A549 (cell line): Measurements from ENCODE around the gene MAN1C1. TPM values are rescaled to one million over a fixed set of nuclear protein-coding genes. Genes with fewer than 3 reads are reported as not detected.

Experiments
- ATAC-seq, 2 experiments: fragments of 200-7000 bp in 1 of 2; fragments of >200 bp in 1 of 2; cut with Nextera tagmentation in 1 of 2; cut with Tn5 transposase in 1 of 2; 3 replicates each; pipeline versions ENCODE4 v1.8.0 to v1.9.1; 2018 to 2020; ENCODE audit warnings: mild to moderate bottlenecking in 1 of 2, moderate library complexity in 1 of 2
- CTCF ChIA-PET: fragments of 300-600 bp; sonication (Branson Sonifier 250); formaldehyde crosslinking; extraction: SDS; loops from one replicate; lab custom pipeline; 2021; ENCODE audit warnings: antibody characterized with exemption, inconsistent platforms; lab: Yijun Ruan, JAX
- POLR2A ChIA-PET: fragments of 350-600 bp; formaldehyde crosslinking; extraction: SDS; loops from one replicate; lab custom pipeline; 2021; ENCODE audit warnings: antibody characterized with exemption, inconsistent platforms; lab: Yijun Ruan, JAX
- DNase-seq, 2 experiments: peaks; one replicate each; pipeline versions ENCODE4 v3.0.0 to v3.0.0-alpha.2; 2011 to 2016; ENCODE audit warnings: low read depth in 1 of 2, low spot score in 1 of 2
- FAIRE-seq: peaks from 2 replicates; lab custom pipeline; 2011; peaks lifted over from hg19 to GRCh38; lab: Jason Lieb, UNC
- H3K27ac ChIP-seq, 2 experiments: fragments of >200 bp; sonication (Bioruptor Twin); formaldehyde crosslinking; 3 replicates each; pipeline ENCODE4 v1.5.1; 2016 to 2017
- H3K4me1 ChIP-seq: fragments of >200 bp; sonication (Bioruptor Twin); formaldehyde crosslinking; 3 replicates; pipeline ENCODE4 v1.6.1; 2016
- H3K4me2 ChIP-seq: fragments of >200 bp; sonication (Bioruptor Twin); formaldehyde crosslinking; 3 replicates; pipeline ENCODE4 v1.6.1; 2016
- H3K4me3 ChIP-seq: fragments of >200 bp; sonication (Bioruptor Twin); formaldehyde crosslinking; 3 replicates; pipeline ENCODE4 v1.5.1; 2016
- H3K9me3 ChIP-seq: fragments of >200 bp; sonication (Bioruptor Twin); formaldehyde crosslinking; 3 replicates; pipeline ENCODE4 v1.6.1; 2016
- CHD2 ChIP-seq: fragments of 150-350 bp; IDR thresholded peaks from 2 replicates; pipeline ENCODE4 v1.6.1; 2014; ENCODE audit warnings: low read length; ENCODE audit not compliant: partially characterized antibody
- CHD4 ChIP-seq: fragments of 200-600 bp; sonication (generic); IDR thresholded peaks from 2 replicates; pipeline ENCODE4 v1.6.1; 2016; ENCODE audit warnings: antibody characterized with exemption, mild to moderate bottlenecking, borderline replicate concordance
- EHF ChIP-seq: fragments of 250-450 bp; sonication (Bioruptor Pico); IDR thresholded peaks from 2 replicates; pipeline ENCODE4 v1.5.0; 2020; ENCODE audit warnings: mild to moderate bottlenecking
- FOSB ChIP-seq: fragments of 250-450 bp; sonication (Bioruptor Pico); IDR thresholded peaks from 2 replicates; pipeline ENCODE4 v1.5.0; 2020; ENCODE audit warnings: mild to moderate bottlenecking, moderate library complexity
- HEYL ChIP-seq: fragments of 250-450 bp; sonication (Bioruptor Pico); IDR thresholded peaks from 2 replicates; pipeline ENCODE4 v1.8.0; 2021; ENCODE audit warnings: mild to moderate bottlenecking, moderate library complexity
- HOXB5 ChIP-seq: fragments of 250-450 bp; sonication (Bioruptor Pico); IDR thresholded peaks from 2 replicates; pipeline ENCODE4 v1.5.0; 2020; ENCODE audit warnings: mild to moderate bottlenecking, moderate library complexity
- JUN ChIP-seq, 2 experiments: fragments of >200 bp; sonication (Bioruptor Twin); formaldehyde crosslinking; IDR thresholded peaks; 2 replicates in 1 of 2; 3 replicates in 1 of 2; pipeline ENCODE4 v1.6.1; 2016 to 2017
- KDM1A ChIP-seq: fragments of 200-600 bp; sonication (generic); IDR thresholded peaks from 2 replicates; pipeline ENCODE4 v1.6.1; 2016; ENCODE audit warnings: low read depth, mild to moderate bottlenecking
- MAZ ChIP-seq: fragments of 150-350 bp; IDR thresholded peaks from 2 replicates; pipeline ENCODE4 v1.6.1; 2014; ENCODE audit warnings: antibody characterized with exemption, low read depth, low read length, borderline replicate concordance
- MYC ChIP-seq: IDR thresholded peaks from 2 replicates; pipeline ENCODE4 v1.6.1; 2012; ENCODE audit warnings: mild to moderate bottlenecking, inconsistent platforms, low read length, improper control_type of control experiment, borderline replicate concordance
- NR3C1 ChIP-seq: fragments of >200 bp; sonication (Bioruptor Twin); formaldehyde crosslinking; IDR thresholded peaks from 3 replicates; pipeline ENCODE4 v1.6.1; 2017
- PHF8 ChIP-seq: fragments of 200-600 bp; sonication (generic); IDR thresholded peaks from 2 replicates; pipeline ENCODE4 v1.6.1; 2016; ENCODE audit warnings: low read depth, mild to moderate bottlenecking, antibody characterized with exemption, moderate library complexity, borderline replicate concordance
- POLR2AphosphoS2 ChIP-seq: conservative IDR thresholded peaks from 2 replicates; pipeline ENCODE4 v1.6.1; 2012; ENCODE audit warnings: low read length, improper control_type of control experiment, inconsistent platforms
- RAD21 ChIP-seq, 2 experiments: fragments of >200 bp in 1 of 2; sonication (Bioruptor Twin) in 1 of 2; formaldehyde crosslinking in 1 of 2; IDR thresholded peaks in 1 of 2; conservative IDR thresholded peaks in 1 of 2; 2 replicates in 1 of 2; 3 replicates in 1 of 2; pipeline ENCODE4 v1.6.1; 2012 to 2018; ENCODE audit warnings: inconsistent platforms in 1 of 2
- RNF2 ChIP-seq: fragments of 200-600 bp; sonication (generic); IDR thresholded peaks from 2 replicates; pipeline ENCODE4 v1.6.1; 2016; ENCODE audit warnings: low read depth, mild to moderate bottlenecking, antibody characterized with exemption, moderate library complexity, borderline replicate concordance
- SMC3 ChIP-seq: fragments of >200 bp; sonication (Bioruptor Twin); formaldehyde crosslinking; IDR thresholded peaks from 3 replicates; pipeline ENCODE4 v1.6.1; 2018; ENCODE audit warnings: inconsistent platforms
- SREBF2 ChIP-seq: fragments of 450-650 bp; IDR thresholded peaks from 2 replicates; pipeline ENCODE4 v1.6.1; 2014; ENCODE audit warnings: mild to moderate bottlenecking, moderate library complexity
- ZFP36 ChIP-seq: fragments of 450-650 bp; IDR thresholded peaks from 2 replicates; pipeline ENCODE4 v1.6.1; 2014; ENCODE audit warnings: borderline replicate concordance; ENCODE audit not compliant: partially characterized antibody
- ZSCAN20 ChIP-seq: fragments of 250-450 bp; sonication (Bioruptor Pico); IDR thresholded peaks from 2 replicates; pipeline ENCODE4 v1.8.0; 2022; ENCODE audit warnings: mild to moderate bottlenecking, moderate library complexity
- WGBS: methylation state at CpG from one replicate; pipeline ENCODE4 v1.1.6; 2017; ENCODE audit errors: missing lambda C conversion rate; 5-methylcytosine and 5-hydroxymethylcytosine counted together
- polyA plus RNA-seq, 4 experiments: library from polyadenylated mRNA; depleted of rRNA in 3 of 4; stranded (reverse); fragments of >200 nt; fragmentation: RNase III in 1 of 4; extraction: RNeasy Plus Mini Kit Qiagen cat#74134 plus additional on column Dnase treatment in 1 of 4; gene quantifications; 2 replicates in 3 of 4; 3 replicates in 1 of 4; pipeline ENCODE4 v1.2.3, GENCODE V29; 2011 to 2017
- TF ChIP-seq, protein P1 (sequence below): fragments of >200 bp; sonication (Bioruptor Twin); formaldehyde crosslinking; IDR thresholded peaks from 2 replicates; pipeline ENCODE4 v1.6.1; 2016
- TF ChIP-seq, protein P2 (sequence below): fragments of >200 bp; sonication (Bioruptor Twin); formaldehyde crosslinking; IDR thresholded peaks from 3 replicates; pipeline ENCODE4 v1.6.1; 2016
- TF ChIP-seq, protein P3 (sequence below): fragments of 250-450 bp; sonication (Bioruptor Pico); IDR thresholded peaks from 2 replicates; pipeline ENCODE4 v1.5.0; 2020; ENCODE audit warnings: low read depth, mild to moderate bottlenecking, moderate library complexity
- TF ChIP-seq, protein P4 (sequence below): IDR thresholded peaks from 2 replicates; pipeline ENCODE4 v1.6.1; 2012; ENCODE audit warnings: low read depth, borderline replicate concordance
- TF ChIP-seq, protein P5 (sequence below): fragments of 200-600 bp; sonication (generic); IDR thresholded peaks from 2 replicates; pipeline ENCODE4 v1.6.1; 2016; ENCODE audit warnings: antibody characterized with exemption, mild to moderate bottlenecking, moderate library complexity

MAN1C1 gene
- polyA plus RNA-seq, 2 of the 4 experiments (the other 2 are of a cell fraction): 0.22 to 0.27 TPM

DNA sequence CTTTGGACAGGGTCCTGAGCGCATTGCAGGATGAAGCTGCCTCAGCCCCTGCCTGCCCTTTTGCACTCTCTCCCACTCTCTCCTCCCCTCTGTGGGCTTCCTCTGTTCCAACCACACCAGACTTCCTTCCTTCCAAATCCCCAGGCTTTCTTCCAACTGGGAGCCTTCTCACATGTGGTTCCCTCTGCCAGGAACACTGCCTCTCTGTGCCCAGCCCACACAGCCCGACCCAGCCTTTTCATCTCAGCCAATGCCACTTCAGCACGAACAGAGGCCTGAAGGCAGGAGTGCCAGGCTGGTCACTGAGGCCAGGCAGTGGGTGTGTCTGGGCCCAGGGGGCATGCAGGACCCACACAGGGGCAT lies 189.3 kb downstream of the MAN1C1 start:
- H3K4me3 ChIP-seq: no peak overlapping the region
- H3K27ac ChIP-seq: no peak overlapping the region
- ChIA-PET CTCF (no interaction called here), POLR2A (no interaction called here)
- no peaks in the 10 kb centered on the region for H3K9me3 ChIP-seq
- no peak for TF ChIP-seq POLR2AphosphoS2
- TF ChIP-seq, protein P1, sequence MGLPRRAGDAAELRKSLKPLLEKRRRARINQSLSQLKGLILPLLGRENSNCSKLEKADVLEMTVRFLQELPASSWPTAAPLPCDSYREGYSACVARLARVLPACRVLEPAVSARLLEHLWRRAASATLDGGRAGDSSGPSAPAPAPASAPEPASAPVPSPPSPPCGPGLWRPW: no peak
- TF ChIP-seq HEYL (CRISPR knock-in tag): no peak
- no peak for TF ChIP-seq MYC
- TF ChIP-seq RAD21 (conservative IDR thresholded peaks at IDR 0.05 in 1 of 2, IDR thresholded peaks at IDR 0.05 in 1 of 2): no peak
- no peak for TF ChIP-seq KDM1A
- no peak for TF ChIP-seq HOXB5 (CRISPR knock-in tag)
- TF ChIP-seq ZSCAN20: no peak
- DNase-seq (no peak), ATAC-seq (no peak), FAIRE-seq (no peak)
- whole genome bisulfite sequencing: 78% methylated on average over 3 of the region's 3 CpGs
- peaks cover 8% of the 10 kb centered on the region; the same call in 2 of the 3 replicates for H3K4me1 ChIP-seq
- no peak overlapping the region for H3K4me2 ChIP-seq

DNA sequence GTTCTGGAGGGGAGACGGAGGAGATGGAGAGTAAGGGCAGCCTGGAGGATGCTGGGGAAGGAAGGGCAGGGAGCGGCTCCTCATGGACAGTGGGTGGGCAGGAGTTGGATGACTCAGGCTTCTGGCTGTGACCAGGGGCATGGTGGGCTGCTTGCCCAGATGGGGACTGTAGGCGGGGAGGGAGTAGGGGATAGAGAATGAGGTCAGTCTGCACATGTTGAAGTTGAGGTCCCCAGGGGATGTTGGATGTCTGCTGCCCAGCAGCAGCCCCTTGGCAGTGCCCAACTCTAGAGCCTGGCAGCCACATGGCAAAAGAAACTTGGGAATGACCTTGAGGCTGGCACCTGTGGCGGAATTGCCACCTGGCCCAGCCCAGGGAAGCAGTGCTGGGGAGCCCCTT lies 189.8 kb downstream of the MAN1C1 start:
- DNase-seq (no peak), FAIRE-seq (no peak), ATAC-seq (no peak)
- POLR2A ChIA-PET: no interaction called here
- TF ChIP-seq, protein P2, sequence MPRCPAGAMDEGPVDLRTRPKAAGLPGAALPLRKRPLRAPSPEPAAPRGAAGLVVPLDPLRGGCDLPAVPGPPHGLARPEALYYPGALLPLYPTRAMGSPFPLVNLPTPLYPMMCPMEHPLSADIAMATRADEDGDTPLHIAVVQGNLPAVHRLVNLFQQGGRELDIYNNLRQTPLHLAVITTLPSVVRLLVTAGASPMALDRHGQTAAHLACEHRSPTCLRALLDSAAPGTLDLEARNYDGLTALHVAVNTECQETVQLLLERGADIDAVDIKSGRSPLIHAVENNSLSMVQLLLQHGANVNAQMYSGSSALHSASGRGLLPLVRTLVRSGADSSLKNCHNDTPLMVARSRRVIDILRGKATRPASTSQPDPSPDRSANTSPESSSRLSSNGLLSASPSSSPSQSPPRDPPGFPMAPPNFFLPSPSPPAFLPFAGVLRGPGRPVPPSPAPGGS: no peak
- TF ChIP-seq SMC3: no peak
- TF ChIP-seq, protein P3, sequence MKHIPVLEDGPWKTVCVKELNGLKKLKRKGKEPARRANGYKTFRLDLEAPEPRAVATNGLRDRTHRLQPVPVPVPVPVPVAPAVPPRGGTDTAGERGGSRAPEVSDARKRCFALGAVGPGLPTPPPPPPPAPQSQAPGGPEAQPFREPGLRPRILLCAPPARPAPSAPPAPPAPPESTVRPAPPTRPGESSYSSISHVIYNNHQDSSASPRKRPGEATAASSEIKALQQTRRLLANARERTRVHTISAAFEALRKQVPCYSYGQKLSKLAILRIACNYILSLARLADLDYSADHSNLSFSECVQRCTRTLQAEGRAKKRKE (CRISPR knock-in tag): no peak
- TF ChIP-seq JUN (IDR thresholded peaks at IDR 0.05): no peak
- no peak for TF ChIP-seq RNF2
- TF ChIP-seq NR3C1: no peak
- no peak for TF ChIP-seq POLR2AphosphoS2
- TF ChIP-seq, protein P4, sequence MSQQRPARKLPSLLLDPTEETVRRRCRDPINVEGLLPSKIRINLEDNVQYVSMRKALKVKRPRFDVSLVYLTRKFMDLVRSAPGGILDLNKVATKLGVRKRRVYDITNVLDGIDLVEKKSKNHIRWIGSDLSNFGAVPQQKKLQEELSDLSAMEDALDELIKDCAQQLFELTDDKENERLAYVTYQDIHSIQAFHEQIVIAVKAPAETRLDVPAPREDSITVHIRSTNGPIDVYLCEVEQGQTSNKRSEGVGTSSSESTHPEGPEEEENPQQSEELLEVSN: no peak
- no peak for TF ChIP-seq SREBF2
- TF ChIP-seq, protein P5, sequence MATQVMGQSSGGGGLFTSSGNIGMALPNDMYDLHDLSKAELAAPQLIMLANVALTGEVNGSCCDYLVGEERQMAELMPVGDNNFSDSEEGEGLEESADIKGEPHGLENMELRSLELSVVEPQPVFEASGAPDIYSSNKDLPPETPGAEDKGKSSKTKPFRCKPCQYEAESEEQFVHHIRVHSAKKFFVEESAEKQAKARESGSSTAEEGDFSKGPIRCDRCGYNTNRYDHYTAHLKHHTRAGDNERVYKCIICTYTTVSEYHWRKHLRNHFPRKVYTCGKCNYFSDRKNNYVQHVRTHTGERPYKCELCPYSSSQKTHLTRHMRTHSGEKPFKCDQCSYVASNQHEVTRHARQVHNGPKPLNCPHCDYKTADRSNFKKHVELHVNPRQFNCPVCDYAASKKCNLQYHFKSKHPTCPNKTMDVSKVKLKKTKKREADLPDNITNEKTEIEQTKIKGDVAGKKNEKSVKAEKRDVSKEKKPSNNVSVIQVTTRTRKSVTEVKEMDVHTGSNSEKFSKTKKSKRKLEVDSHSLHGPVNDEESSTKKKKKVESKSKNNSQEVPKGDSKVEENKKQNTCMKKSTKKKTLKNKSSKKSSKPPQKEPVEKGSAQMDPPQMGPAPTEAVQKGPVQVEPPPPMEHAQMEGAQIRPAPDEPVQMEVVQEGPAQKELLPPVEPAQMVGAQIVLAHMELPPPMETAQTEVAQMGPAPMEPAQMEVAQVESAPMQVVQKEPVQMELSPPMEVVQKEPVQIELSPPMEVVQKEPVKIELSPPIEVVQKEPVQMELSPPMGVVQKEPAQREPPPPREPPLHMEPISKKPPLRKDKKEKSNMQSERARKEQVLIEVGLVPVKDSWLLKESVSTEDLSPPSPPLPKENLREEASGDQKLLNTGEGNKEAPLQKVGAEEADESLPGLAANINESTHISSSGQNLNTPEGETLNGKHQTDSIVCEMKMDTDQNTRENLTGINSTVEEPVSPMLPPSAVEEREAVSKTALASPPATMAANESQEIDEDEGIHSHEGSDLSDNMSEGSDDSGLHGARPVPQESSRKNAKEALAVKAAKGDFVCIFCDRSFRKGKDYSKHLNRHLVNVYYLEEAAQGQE: no peak
- no peak for TF ChIP-seq MYC
- TF ChIP-seq CHD2: no peak
- TF ChIP-seq MAZ: no peak
- no peak for TF ChIP-seq ZFP36
- no peak for TF ChIP-seq FOSB (CRISPR knock-in tag)
- no peak for TF ChIP-seq EHF (CRISPR knock-in tag)
- no peak for TF ChIP-seq CHD4
- TF ChIP-seq PHF8: no peak
- Histone ChIP-seq H3K4me2 (no peak overlapping the region), H3K4me3 (no peak overlapping the region), H3K27ac (no peak overlapping the region), H3K9me3 (no peaks in the 10 kb centered on the region), H3K4me1 (peaks cover 5% of the 10 kb centered on the region; the same call in 1 of the 3 replicates)
- CTCF ChIA-PET: interaction anchor here (1.2 kb wide), 1 partner anchor 98 kb away, joined by 3 read pairs; no protein-coding TSS in a partner anchor
- 97% methylated on average over 4 of the region's 4 CpGs for WGBS
